ENCODE measurements around the gene APOBEC3H.

The APOBEC3H gene

DNA sequence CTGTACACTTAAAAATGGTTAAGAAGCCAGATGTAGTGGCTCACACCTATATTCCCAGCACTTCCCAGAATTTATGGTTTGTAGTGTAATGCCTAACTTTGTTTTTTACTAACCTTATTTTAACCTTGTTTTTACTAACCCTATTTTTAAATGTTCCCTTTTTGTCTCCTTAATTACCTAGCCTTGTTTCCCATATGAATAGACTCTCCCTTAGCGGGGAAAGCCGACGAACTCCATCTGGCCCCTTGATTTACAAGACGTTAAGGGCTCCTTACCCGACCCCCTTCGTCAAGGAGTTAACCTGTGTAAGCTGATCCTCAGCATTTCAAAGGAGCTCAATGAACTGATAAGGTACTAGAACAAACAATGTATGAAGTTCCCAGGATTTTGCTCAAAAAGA, 17.1 kb downstream of the APOBEC3H start:
- DNase-seq, result no peak

DNA sequence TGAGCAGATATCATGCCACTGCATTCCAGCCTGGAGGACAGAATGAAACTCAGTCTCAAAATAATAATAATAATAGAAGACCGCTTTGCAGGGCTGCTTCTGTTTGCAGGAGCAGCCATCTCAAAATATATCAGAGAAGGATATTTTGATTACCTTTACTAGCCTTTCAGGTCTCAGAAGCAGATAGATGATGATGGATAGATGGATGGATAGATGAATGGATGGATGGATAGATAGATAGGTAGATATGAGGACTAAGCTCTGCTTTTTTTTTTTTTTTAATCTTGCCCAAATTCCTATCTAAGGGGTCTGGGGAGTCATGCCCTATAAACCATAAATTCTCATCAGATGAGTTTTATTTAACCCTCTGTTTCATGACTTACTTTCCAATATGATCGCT, 18.5 kb downstream of the APOBEC3H start:
- no peak for DNase-seq

DNA sequence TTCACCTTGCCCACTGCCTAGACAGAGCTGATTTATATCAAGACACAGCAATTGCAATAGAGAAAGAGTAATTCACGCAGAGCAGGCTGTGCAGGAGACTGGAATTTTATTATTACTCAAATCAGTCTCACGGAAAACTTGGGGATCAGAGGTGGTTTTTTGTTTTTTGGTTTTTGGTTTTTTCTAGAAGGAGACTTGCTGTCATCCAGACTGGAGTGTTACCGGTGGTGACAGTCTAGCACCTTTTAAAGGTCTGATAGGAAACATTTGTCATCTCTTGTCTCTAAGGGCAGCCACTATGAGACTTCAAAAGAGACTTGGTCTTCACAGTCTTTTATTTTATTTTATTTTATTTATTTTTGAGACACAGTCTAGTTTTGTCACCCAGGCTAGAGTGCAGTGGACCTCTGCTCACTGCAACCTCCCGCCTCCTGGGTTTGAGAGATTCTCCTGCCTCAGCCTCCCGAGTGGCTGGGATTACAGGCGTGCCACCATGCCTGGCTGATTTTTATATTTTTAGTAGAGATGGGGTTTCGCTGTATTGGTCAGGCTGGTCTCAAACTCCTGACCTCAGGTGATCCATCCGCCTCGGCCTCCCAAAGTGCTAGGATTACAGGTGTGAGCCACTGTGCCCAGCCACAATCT, 19.1 kb downstream of the APOBEC3H start:
- no peak for DNase-seq

DNA sequence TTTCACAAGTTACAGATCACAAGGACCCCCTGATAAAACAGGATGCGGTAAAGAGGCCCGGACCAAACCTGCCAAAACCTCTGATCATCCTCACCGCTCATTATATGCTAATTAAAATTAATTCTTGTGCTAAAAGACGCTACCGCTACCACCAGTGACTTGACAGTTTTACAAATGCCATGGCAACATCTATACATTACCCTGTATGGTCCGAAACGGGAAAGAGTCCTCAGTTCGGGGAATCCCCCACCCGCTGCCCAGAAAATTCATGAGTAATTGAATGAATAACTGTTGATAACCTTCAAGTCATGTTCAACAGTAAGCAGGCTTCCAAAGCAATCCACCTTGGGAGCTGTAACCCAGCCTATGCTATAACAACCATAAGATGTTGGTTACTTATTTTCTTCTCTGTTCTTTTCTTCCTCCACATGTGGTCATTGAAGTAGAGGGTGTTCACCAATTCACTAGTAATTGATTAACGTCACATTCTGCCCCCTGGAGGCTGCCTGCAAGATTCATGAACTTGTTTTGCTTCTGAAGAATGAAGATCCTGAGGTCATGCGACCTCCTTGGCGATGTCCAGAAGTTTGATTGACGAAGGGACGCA, 20.6 kb downstream of the APOBEC3H start:
- DNase-seq, result peak; percentile 57

DNA sequence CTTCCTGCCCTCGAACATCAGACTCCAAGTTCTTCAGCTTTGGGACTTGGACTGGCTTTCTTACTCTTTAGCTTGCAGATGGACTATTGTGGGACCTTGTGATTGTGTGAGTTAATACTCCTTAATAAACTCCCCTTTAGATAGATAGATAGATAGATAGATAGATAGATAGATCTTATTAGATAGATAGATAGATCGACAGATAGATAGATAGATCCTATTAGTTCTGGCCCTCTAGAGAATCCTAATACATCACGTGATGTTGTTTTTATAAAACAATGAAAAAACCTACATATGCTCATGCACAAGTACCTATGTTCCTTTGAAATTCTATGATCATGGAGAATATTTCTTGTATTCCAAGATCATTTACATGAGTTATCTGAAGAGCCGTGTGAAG, 23.9 kb downstream of the APOBEC3H start:
- no peak for DNase-seq

DNA sequence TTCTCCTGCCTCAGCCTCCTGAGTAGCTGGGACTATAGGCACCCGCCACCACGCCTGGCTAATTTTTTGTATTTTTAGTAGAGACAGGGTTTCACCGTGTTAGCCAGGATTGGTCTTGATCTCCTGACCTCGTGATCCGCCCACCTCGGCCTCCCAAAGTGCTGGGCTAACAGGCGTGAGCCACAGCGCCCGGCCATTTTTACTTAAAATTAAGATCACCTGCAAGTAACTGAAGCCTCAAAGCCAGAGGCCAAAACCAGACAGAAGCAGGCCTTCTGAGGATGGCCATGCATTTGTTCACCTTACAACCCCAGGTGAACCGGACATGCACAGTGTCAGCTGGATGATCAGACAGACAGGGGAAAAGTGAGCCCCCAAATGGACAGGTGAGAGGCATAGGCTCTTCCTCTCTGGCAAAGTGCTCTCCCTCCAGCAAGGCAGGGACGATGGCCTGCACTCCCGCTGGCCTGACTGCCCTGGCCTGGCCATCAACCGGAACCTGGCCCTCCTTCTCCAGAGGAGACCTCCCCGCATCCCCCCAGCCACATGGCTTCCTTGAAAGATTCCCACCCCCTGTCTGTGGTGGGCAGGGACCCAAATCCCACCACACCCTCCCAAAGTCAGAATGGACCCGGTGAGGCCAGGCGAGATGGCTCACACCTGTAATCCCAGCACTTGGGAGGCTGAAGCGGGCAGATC, 25.9 kb downstream of the APOBEC3H start:
- DNase-seq, result no peak

DNA sequence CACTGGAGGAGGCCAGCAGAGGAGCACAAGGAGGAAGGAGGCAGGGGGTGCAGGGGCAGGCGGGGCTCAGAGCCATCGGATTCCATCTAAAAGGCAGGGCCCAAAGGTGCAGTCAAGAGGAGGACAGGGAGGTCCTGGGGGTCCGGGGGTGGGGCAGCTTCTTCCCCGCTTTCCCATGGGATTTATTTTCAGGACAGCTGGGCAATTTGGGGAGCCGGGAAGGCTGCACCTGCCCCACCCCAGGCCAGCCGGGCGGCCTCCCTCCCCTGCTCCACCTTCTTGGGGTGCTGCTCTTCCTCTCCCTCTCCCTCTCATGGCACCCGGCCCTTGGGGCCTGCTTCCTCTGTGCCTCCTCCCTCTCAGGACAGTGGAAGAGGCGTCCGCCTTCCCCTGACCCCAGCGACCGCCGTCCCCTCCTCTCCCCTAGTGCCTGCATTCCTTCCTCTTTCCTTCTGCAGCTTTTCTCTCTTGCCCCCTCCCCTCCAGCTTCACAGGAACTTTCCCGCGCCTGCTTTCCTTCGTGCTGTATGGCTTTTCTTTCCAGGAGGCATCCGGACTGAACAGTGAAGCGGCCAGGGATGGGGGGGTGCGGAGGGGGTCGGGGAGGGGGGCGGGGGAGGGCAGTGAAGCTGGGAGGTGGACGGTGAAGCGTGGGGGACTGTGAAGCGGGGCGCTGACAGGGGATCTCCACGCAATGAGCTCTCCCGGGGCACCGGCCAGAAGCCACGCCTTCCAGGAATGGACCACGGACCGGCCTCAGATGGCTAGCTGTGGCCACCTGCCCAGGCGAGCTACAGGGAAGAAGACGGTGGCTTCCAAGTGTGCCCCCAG, 26.9 kb downstream of the APOBEC3H start:
- no peak for DNase-seq

DNA sequence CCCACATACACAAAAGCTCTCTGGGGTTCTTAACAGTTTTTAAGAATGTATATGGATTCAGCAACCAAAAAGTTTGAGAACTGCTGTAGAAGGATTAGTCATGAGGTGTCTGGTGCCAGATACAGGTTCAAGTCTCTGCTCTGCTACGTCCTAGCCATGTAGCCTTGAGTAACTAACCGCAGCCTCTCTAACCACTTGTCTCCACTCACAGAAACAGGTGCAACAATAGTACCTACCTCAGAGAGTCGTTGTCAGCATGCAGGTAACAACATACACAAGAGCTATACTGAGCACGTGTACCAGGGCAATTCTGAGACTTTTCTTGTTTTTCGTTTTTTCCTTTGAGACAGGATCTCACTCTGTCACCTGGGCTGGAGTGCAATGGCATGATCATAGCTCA, 28.6 kb downstream of the APOBEC3H start:
- DNase-seq, result no peak

DNA sequence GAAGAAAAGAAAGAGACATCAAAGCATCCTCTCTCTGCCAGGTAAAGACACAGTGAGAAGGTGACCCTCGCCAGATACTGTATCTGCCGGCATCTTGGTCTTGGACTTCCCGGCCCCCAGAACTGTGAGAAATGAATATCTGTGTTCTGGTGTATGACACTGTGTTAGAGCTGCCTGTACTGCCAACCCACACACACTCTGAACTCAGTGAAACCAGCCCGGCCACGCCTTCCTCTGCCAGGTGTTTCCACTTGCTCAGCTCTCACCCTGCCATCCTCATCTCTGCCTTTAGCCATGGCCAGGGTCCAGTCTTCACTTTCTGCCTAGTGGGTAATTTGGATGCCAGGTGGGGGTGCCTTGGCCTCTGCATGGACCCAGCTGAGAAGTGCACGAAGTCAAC, 31.5 kb downstream of the APOBEC3H start:
- no peak for DNase-seq

DNA sequence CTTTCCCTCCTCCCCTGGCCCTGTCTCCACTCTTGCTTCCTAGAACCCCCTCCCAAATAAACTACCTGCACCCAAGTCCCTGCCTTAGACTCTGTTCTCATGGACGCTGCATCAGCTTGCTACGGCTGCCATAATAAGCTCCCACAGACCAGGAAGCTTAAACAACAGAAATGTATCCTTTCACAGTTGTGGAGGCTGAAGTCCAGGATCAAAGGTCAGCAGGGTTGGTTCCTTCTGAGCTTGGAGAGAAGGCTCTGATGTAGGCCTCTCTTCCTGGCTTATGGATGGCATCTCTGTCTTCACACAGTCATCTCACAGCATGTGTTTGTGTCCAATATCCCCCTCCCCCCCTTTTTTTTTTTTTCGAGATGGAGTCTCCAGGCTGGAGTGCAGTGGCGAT, 32.0 kb downstream of the APOBEC3H start:
- DNase-seq, result no peak

DNA sequence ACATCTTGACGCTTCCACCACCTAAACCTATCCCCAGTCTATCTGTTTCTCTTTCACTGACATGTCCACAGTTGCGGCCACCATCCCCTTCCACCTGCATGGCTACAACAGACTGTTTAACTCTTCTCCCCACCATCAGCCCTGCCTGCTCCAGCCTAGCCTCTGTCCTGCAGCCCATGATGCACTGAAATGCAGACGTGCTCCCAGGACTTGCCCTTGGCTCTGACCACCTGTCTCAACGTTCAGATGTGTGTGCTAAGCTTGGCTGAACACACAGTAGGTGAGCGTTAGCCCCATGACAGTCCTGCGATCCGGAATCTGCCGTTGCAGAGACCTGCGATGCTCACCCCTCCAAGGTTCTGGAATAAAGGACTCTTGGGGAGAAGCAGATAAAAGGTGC, 32.7 kb downstream of the APOBEC3H start:
- no peak for DNase-seq

DNA sequence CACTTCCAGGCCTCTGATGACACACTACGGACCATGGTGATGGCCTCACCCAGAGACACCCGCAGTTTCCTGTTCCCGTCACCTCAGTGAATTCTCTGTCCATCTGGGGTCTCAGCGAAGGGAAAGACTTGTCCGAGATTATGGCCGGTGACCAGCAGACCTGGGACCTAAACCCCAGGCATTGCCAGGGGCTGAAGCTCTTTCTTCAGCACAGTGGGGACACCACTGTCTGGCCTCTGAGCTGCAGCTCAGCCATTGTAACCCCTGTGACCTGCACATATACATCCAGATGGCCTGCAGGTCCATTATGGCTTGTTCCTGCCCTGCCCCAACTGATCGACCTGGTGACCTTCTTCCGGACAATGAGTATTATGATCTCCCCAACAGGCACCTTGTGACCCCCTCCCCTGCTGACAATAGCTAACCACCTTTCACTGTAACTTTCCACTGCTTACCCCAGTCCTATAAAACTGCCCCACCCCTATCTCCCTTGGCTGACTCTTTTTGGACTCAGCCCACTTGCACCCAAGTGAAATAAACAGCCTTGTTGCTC, 33.2 kb downstream of the APOBEC3H start:
- DNase-seq, result no peak

DNA sequence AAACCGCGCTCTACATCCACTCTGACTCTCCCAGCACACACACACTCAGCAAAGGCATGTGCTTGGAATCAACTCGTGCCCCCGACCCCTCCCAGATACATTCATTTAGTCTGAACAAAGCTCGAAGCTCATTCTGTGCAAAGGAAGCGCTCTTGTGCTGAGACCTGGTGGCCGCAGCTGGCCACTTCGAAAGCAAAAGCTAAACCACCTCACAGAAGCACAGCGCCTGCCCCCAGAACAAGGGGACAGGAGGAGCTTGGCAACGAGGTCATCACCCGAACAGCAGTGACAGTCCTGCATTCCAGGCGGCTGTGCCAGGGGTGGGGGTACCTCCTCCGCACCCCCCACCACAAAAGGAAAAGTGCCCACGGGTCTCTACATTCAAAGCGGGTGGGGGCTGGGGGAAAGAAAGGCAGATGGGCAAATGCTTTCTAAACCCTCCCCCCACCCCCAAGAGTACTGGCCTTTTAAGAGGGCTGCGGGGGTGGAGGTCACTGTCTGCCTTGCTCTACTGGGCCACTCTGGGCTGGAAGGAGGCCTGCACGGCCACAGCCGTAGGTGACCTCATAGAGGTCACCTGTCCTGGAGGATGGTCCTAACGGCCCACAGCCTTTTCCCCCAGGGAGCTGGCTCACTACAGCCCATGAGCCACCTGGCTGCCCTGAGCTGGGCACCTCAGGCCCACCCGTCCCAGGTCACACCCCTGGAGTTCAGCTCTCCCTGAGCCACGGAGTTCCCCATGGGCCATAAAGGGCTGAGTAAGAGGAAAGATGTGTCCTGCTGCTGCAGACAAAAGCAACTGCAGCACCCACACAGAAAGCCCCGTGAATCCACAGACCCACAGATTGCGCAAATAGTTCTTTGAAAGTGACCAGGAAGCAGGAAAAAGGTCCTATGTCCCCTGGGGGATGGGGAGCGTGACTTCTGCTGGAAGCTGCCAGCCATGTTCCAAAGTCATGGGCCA, 34.1 kb downstream of the APOBEC3H start:
- no peak for DNase-seq

DNA sequence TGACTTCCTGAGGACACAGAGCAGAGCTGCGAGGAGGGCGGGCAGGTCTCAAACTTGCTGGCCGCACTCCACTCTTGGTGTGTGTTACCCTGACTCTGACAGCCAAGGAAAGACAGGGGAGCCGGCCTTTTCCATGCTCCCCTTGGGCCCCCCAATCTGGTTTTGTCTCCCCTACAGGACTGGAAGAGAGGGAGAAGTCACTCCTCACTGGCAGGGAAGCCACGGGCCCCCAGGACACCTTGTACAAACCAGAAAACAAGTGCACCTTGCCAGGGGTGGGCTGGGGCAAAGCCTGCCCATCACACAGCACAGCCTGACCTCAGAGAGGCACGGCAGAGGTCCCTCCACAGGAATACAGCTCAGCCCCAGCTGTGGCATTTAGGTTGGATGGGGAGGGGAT, 35.2 kb downstream of the APOBEC3H start:
- no peak for DNase-seq

DNA sequence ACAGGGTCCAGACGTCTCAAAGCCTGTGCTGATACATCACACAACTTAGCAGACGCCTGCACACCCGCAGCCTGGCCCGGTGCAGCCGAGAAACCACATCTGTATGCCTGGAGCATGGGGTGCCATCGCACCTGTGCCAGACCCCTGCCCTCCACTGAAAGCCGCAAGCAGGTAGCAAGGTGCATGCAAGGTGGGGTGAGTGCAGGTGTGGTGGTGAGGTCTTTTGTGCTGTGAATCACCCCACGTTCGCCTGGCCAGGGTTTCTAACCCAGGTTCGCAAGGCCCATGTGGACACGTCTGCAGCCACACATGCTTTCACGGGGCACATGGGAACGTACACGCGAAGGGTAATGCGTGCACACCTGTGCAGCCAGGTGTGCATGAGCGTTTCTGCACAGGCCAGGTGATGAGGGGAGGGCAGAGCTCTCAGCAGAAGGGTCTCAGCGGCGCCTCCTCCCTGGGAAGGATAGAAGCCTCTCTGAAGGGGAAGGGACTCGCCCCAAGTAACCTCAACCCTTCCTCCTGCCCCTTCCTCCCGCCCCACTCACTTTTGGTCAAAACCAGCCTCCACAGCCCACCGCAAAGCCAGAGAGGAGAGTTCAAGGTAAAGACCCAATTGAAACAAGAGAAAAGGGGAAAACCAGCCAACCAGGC, 36.0 kb downstream of the APOBEC3H start:
- no peak for DNase-seq

DNA sequence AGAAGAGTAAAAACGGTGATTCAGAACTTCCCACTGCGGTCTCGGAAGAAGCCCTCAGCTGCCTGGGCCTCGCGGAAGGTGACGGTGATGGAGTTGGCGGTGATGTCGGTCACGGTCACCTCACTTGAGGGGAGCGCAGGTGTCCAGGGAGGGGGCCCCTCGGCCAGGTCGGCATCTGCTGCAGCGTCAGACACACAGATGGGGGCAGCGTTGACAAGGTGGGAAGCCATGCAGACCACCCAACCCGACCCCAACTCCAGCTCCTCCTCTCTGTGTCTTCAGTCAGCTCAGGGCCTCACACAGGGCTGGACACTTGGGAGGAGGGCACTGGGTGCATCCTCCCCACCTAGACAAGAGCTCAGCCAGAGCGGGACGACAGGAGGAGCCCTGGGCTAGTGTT, 36.8 kb downstream of the APOBEC3H start:
- no peak for DNase-seq

DNA sequence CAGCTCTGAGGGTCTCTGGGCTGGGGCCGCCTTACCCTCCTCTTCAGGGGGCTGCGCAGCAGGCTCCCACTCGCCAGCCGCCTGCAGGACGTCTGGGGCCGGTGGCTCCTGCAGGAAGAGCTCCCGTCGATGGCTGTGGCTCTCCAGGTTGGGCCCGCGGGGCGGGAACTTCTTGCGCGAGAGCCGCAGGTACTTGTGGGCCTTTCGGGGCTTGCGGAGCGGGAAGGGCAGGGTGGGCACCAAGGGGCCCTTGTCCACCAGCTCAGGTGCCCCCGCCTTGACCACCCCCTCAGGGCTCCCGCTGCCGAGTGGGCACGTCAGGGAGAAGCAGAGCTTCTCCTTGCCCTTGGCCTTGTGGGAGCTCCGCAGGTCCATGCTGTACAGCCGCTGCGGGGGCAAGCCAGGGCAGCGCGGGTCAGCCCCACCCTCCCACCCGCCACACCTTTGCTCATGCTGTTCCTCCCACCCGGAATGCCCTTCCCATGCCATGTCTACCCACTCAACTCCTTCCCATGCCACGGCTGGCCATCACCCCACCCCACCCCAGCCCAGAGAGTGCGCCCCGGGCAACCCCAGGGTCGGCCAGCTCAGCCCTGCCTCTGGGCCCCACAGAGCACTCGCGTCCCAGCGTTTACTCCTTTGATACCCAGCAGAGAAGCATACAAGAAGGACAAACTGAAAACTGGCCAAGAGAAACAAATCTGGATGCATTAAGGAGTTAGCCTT, 37.5 kb downstream of the APOBEC3H start:
- DNase-seq, result no peak

DNA sequence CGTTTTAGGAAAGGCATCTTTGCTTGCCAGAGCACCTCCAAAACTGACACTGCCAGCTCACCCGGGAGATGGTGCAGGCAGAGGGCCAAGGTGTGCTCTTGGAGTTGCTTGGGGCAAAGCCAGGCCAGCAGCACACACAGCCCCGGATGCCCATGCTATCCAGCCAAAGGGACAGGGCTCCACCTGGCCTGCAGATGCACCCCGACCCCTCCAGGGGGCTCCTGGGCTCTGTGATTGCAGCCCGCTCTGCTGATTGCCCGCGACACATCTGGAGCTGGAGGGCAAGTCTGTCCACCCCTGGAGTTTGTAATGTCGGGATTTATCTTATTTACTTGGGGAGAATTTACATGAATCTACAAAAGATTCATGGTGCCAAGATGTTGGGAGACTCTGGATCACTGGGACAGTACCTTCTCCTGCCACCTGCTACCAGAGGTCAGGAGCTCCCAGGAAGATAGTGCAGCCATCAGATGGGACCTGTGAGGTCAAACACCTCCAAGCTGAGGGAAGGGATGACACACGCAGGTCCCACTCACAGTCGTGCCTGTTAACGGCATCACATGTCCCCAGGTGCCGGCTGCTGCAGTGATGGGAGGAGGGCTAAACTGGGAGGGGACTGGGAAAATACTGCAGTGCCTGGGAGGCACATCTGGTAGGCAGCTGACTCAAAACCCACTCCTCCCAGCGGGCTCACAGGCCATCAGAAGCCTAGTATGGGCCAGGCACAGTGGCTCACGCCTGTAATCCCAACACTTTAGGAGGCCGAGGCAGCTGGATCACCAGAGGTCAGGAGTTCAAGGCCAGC, 38.2 kb downstream of the APOBEC3H start:
- DNase-seq, result no peak

DNA sequence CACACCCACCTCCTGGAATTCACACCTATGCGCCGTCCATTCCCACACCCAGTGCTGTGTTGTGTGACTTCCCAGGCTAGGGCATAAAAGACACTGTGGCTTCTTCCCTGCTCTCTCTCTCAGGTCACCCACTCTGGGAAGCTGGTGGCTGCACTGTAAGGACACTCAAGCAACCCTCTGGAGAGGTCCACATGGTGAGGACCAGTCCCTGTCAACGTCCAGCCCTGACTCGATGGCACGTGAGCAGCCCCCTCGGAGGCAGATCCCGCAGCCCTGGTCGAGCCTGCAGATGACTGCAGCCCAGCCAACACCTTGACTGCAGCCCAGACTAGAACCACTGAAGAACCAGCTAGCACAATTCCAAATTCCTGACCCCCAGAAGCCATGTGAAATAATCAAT, 39.3 kb downstream of the APOBEC3H start:
- no peak for DNase-seq
